ENCODE data around the gene GEMIN5. TPM values are rescaled to one million over a fixed set of nuclear protein-coding genes. Genes with fewer than 3 reads are reported as not detected.

The GEMIN5 gene
- total RNA-seq, 1 experiment from 2014 or later, result 35.8 TPM

DNA sequence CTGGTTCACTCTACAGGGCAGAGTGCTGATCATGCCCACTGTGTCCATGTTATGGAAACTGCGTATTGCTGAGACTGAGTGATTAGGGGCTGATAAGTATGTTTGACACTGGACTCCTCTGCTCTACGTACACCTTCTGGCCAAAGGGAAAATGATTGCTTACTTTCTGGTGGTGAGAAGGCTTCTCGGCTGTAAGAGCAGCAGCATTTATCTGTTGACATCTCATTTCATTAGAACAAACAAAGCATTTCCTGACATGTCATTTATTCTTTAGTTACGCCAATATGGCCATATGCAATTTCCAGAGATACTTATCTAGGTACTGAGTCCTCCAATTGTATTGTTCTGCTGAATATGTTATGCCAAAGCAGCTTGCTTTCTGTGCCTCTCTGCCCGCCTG is 93.2 kb downstream of the GEMIN5 start:
- H4K91ac ChIP-seq (ENCODE audit: insufficient read length, low read depth, low read length), result no peak overlapping the region
- no peak overlapping the region for H2BK20ac ChIP-seq (ENCODE audit: low read depth, low read length, poor library complexity, severe bottlenecking)
- H3K23me2 ChIP-seq (ENCODE audit: insufficient read length, low read depth, low read length, poor library complexity, severe bottlenecking), result no peaks in the 10 kb centered on the region
- no peaks in the 10 kb centered on the region for H3K9me3 ChIP-seq (ENCODE audit: control insufficient read depth, low read depth, low read length)
- H2AK5ac ChIP-seq (ENCODE audit: insufficient read length, low read length), result no peak overlapping the region
- H3K14ac ChIP-seq (ENCODE audit: insufficient read depth, low read length), result no peak overlapping the region
- no peaks in the 10 kb centered on the region for H3K9me3 Mint-ChIP-seq
- H3K79me2 ChIP-seq (ENCODE audit: insufficient read depth, low read length), result no peaks in the 10 kb centered on the region
- H3K27me3 Mint-ChIP-seq (ENCODE audit: low read depth), result no peaks in the 10 kb centered on the region
- H3K4me1 ChIP-seq (ENCODE audit: insufficient read depth, low read length), result no peaks in the 10 kb centered on the region
- H2BK5ac ChIP-seq (ENCODE audit: insufficient read length, low read length), result no peak overlapping the region
- H3K18ac ChIP-seq (ENCODE audit: insufficient read length, low read depth, low read length), result no peak overlapping the region
- no peak overlapping the region for H3K56ac ChIP-seq (ENCODE audit: insufficient read length, low read depth, low read length)
- H3K27ac ChIP-seq (ENCODE audit: insufficient read length, low read depth, low read length), result no peak overlapping the region
- no peak overlapping the region for H4K8ac ChIP-seq (replicated peaks; ENCODE audit: insufficient read length, low read depth, low read length)
- no peak overlapping the region for H2AFZ ChIP-seq (ENCODE audit: low read length)
- H3K36me3 Mint-ChIP-seq (ENCODE audit: insufficient read depth in 1 of 3, low read depth in 3 of 3), result no peaks in the 10 kb centered on the region; a peak in 1 of 7 replicates
- DNase-seq, result no peak
- no peaks in the 10 kb centered on the region for H3K79me1 ChIP-seq (ENCODE audit: insufficient read depth, low read depth, low read length, poor library complexity, severe bottlenecking)
- H3T11ph ChIP-seq (ENCODE audit: low read length), result no peak overlapping the region
- no peak overlapping the region for H4K5ac ChIP-seq (ENCODE audit: insufficient read length, low read depth, low read length)
- no peak overlapping the region for H3K4me2 ChIP-seq (ENCODE audit: insufficient read depth, insufficient read length, low read length)
- no peak overlapping the region for H3K4me3 Mint-ChIP-seq
- H2BK15ac ChIP-seq (ENCODE audit: low read depth, low read length), result no peak overlapping the region
- no peak overlapping the region for H2BK12ac ChIP-seq (ENCODE audit: insufficient read length, low read depth, low read length)
- H4K20me1 ChIP-seq (ENCODE audit: control insufficient read depth, insufficient read depth, insufficient read length), result no peaks in the 10 kb centered on the region
- H2BK120ac ChIP-seq (ENCODE audit: low read depth, low read length, poor library complexity, severe bottlenecking), result no peak overlapping the region
- H3K23ac ChIP-seq (ENCODE audit: insufficient read length, low read depth, low read length), result no peak overlapping the region
- WGBS (ENCODE audit: extremely low coverage, insufficient read length, low lambda C conversion rate), result no CpG with 5 or more reads among the region's 5 CpGs
- no peak overlapping the region for H3K9ac ChIP-seq (ENCODE audit: extremely low read depth, insufficient read length, low read length)
- peaks cover 7 to 8% of the 10 kb centered on the region in 2 experiments for H3K4me1 Mint-ChIP-seq
- no peaks in the 10 kb centered on the region for H3K27me3 ChIP-seq (ENCODE audit: insufficient read depth, low read length)
- peak overlapping the region in 1 of 3 experiments; percentile 55; a peak in 1 of 7 replicates for H3K27ac Mint-ChIP-seq
- TF ChIP-seq, protein P1, sequence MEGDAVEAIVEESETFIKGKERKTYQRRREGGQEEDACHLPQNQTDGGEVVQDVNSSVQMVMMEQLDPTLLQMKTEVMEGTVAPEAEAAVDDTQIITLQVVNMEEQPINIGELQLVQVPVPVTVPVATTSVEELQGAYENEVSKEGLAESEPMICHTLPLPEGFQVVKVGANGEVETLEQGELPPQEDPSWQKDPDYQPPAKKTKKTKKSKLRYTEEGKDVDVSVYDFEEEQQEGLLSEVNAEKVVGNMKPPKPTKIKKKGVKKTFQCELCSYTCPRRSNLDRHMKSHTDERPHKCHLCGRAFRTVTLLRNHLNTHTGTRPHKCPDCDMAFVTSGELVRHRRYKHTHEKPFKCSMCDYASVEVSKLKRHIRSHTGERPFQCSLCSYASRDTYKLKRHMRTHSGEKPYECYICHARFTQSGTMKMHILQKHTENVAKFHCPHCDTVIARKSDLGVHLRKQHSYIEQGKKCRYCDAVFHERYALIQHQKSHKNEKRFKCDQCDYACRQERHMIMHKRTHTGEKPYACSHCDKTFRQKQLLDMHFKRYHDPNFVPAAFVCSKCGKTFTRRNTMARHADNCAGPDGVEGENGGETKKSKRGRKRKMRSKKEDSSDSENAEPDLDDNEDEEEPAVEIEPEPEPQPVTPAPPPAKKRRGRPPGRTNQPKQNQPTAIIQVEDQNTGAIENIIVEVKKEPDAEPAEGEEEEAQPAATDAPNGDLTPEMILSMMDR (conservative IDR thresholded peaks at IDR 0.05), result no peak
- H3K4ac ChIP-seq (ENCODE audit: low read depth, low read length), result no peak overlapping the region
